Astrocyte of the spinal cord (primary cell): ENCODE results near the gene SMS.

Source experiments
- DNase-seq: peaks from one replicate; pipeline ENCODE4 v3.0.0; 2011; ENCODE audit warnings: low read depth, low spot score
- H3K4me3 ChIP-seq: 2 replicates; pipeline ENCODE4 v1.5.1; 2011; ENCODE audit warnings: low read depth, mild to moderate bottlenecking, low read length, moderate library complexity
- CTCF ChIP-seq: IDR thresholded peaks from 2 replicates; pipeline ENCODE4 v1.5.1; 2012; ENCODE audit warnings: low read depth, mild to moderate bottlenecking, low read length, inconsistent platforms
- in situ Hi-C: cut with HindIII; loops from 2 replicates; pipeline ENCODE4 v1.10.0; 2017; ENCODE audit warnings: low sequenced_read_pairs

Gene SMS

GRCh38 chrX:21985332-21985777 lies 44.8 kb downstream of the SMS start:
- DNase-seq: peak; percentile 77
- TF ChIP-seq CTCF: peak; percentile 86
- in situ Hi-C loops: no loop called here
- H3K4me3 ChIP-seq: no peak overlapping the region

GRCh38 chrX:21986596-21986995 lies 46.1 kb downstream of the SMS start:
- in situ Hi-C loops: no loop called here
- no peak for TF ChIP-seq CTCF
- DNase-seq: no peak
- H3K4me3 ChIP-seq: no peak overlapping the region

GRCh38 chrX:21989384-21989783 lies 48.9 kb downstream of the SMS start:
- H3K4me3 ChIP-seq: no peak overlapping the region
- DNase-seq: no peak
- in situ Hi-C loops: no loop called here
- no peak for TF ChIP-seq CTCF

- no peak for DNase-seq
- no peak for TF ChIP-seq CTCF
- no peak overlapping the region for H3K4me3 ChIP-seq
- in situ Hi-C loops: no loop called here
Observed at GRCh38 chrX:21990832-21991231, 50.3 kb downstream of the SMS start.

GRCh38 chrX:21991504-21991903 lies 51.0 kb downstream of the SMS start:
- no peak for DNase-seq
- no peak overlapping the region for H3K4me3 ChIP-seq
- in situ Hi-C loops: no loop called here
- no peak for TF ChIP-seq CTCF

GRCh38 chrX:21993265-21993664 lies 52.8 kb downstream of the SMS start:
- no peak for TF ChIP-seq CTCF
- no peak for DNase-seq
- in situ Hi-C loops: no loop called here
- H3K4me3 ChIP-seq: no peak overlapping the region

- in situ Hi-C loops: no loop called here
- peak; percentile 46 for DNase-seq
- no peak overlapping the region for H3K4me3 ChIP-seq
- TF ChIP-seq CTCF: no peak
Observed at GRCh38 chrX:21996872-21997455, 56.5 kb downstream of the SMS start.
